Gastroesophageal sphincter (tissue), 4 donors: ENCODE measurements around the gene KCMF1. TPM values are rescaled to one million over a fixed set of nuclear protein-coding genes. Genes with fewer than 3 reads are reported as not detected.

Source experiments
- ATAC-seq: fragments of 150-250 bp; one replicate; pipeline ENCODE4 v1.9.1; 2016; ENCODE audit warnings: mild to moderate bottlenecking, moderate library complexity
- H3K27ac ChIP-seq, 4 donors: fragments of 200-600 bp; sonication (generic) in 3 of 4; 1 replicate in 3 of 4; 2 replicates in 1 of 4; pipeline ENCODE4 v1.5.1; 2016 to 2019
- H3K27me3 ChIP-seq: fragments of 200-600 bp; sonication (generic); one replicate; pipeline ENCODE4 v1.5.1; 2019
- H3K36me3 ChIP-seq, 2 donors: fragments of 200-600 bp; sonication (generic); one replicate each; pipeline ENCODE4 v1.5.1; 2019; ENCODE audit warnings: control low read depth in 1 of 2
- H3K4me1 ChIP-seq, 3 donors: fragments of 200-600 bp; sonication (generic); 1 replicate in 2 of 3; 2 replicates in 1 of 3; pipeline ENCODE4 v1.5.1; 2016 to 2019; ENCODE audit warnings: control low read depth in 2 of 3
- H3K4me3 ChIP-seq, 2 donors: fragments of 200-600 bp; sonication (generic); one replicate each; pipeline ENCODE4 v1.5.1; 2019; ENCODE audit warnings: mild to moderate bottlenecking in 1 of 2, moderate library complexity in 1 of 2
- H3K9me3 ChIP-seq, 3 donors: fragments of 200-600 bp; sonication (generic); one replicate each; pipeline ENCODE4 v1.5.1; 2017 to 2019; ENCODE audit warnings: control low read depth in 2 of 3
- EP300 ChIP-seq: sonication (generic); formaldehyde crosslinking; IDR thresholded peaks from one replicate; pipeline ENCODE4 v1.6.1; 2017; ENCODE audit warnings: antibody characterized with exemption, mild to moderate bottlenecking
- POLR2A ChIP-seq, 2 donors: fragments of 450-650 bp; IDR thresholded peaks; one replicate each; pipeline ENCODE4 v1.6.1; 2017; ENCODE audit warnings: antibody characterized with exemption in 2 of 2, mild to moderate bottlenecking in 2 of 2, moderate library complexity in 1 of 2
- POLR2AphosphoS5 ChIP-seq: sonication (generic); formaldehyde crosslinking; IDR thresholded peaks from one replicate; pipeline ENCODE4 v1.6.1; 2017; ENCODE audit warnings: antibody characterized with exemption
- WGBS, 2 donors: methylation state at CpG; one replicate each; pipeline ENCODE4 v1.1.5; 2018; ENCODE audit warnings: low coverage in 1 of 2; 5-methylcytosine and 5-hydroxymethylcytosine counted together
- total RNA-seq, 4 donors: library from RNA; depleted of rRNA; stranded (reverse); fragments of >200 nt; gene quantifications; one replicate each; pipeline ENCODE4 v1.1.0, GENCODE V29; 2016
- TF ChIP-seq, protein P1 (sequence below), 4 experiments: fragments of 200-600 bp in 2 of 4; fragments of 450-650 bp in 2 of 4; sonication (generic) in 1 of 4; IDR thresholded peaks; one replicate each; pipeline ENCODE4 v1.5.1; 2017 to 2019; ENCODE audit warnings: antibody characterized with exemption in 4 of 4, mild to moderate bottlenecking in 2 of 4, moderate library complexity in 2 of 4

KCMF1 gene
- total RNA-seq, 4 donors from 2014 or later, result 39.4 to 79.1 (median 68.1) TPM

- peaks cover 0 to 10% (median 0%) of the 10 kb centered on the region in 3 donors for H3K9me3 ChIP-seq
- H3K4me1 ChIP-seq, result no peaks in the 10 kb centered on the region
- ATAC-seq, result no peak
- no peaks in the 10 kb centered on the region for H3K36me3 ChIP-seq
- TF ChIP-seq POLR2A (IDR thresholded peaks at IDR 0.05) (no peak), POLR2AphosphoS5 (no peak), EP300 (no peak)
- TF ChIP-seq, protein P1, sequence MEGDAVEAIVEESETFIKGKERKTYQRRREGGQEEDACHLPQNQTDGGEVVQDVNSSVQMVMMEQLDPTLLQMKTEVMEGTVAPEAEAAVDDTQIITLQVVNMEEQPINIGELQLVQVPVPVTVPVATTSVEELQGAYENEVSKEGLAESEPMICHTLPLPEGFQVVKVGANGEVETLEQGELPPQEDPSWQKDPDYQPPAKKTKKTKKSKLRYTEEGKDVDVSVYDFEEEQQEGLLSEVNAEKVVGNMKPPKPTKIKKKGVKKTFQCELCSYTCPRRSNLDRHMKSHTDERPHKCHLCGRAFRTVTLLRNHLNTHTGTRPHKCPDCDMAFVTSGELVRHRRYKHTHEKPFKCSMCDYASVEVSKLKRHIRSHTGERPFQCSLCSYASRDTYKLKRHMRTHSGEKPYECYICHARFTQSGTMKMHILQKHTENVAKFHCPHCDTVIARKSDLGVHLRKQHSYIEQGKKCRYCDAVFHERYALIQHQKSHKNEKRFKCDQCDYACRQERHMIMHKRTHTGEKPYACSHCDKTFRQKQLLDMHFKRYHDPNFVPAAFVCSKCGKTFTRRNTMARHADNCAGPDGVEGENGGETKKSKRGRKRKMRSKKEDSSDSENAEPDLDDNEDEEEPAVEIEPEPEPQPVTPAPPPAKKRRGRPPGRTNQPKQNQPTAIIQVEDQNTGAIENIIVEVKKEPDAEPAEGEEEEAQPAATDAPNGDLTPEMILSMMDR (IDR thresholded peaks at IDR 0.05), result no peak
- H3K4me3 ChIP-seq, result no peak overlapping the region
- H3K27me3 ChIP-seq, result peaks cover 19% of the 10 kb centered on the region
- no peak overlapping the region for H3K27ac ChIP-seq
- WGBS, 2 donors, result 61 to 64% methylated on average over 2 to 3 of the region's 3 CpGs
Observed at GRCh38 chr2:85085563-85085962, 114.6 kb downstream of the KCMF1 start.

DNA sequence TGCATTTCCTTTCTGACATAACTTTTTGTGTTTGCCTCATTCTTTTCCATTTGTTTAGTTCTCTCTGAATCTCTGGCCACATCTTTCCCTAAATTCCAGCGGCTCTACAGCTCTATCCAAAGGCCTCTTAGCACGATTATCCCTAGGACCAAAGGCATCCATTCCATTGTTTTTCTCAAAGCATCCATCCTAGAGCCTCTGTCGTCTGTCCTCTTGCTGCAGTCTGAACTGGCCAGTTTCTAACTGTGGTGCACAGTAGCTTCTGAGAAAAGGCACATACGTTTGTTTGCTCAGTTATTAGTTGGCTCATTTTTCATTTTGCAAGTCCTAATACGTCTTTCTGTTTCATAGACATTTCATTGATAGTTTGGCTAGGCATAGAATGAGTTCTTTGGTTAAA, 116.6 kb downstream of the KCMF1 start:
- ATAC-seq, result no peak
- no peak overlapping the region for H3K4me3 ChIP-seq
- H3K27me3 ChIP-seq, result peaks cover 13% of the 10 kb centered on the region
- H3K36me3 ChIP-seq, result no peaks in the 10 kb centered on the region
- WGBS, 2 donors, result 83 to 88% methylated on average over 5 of the region's 5 CpGs
- TF ChIP-seq EP300 (no peak), POLR2A (IDR thresholded peaks at IDR 0.05) (no peak), POLR2AphosphoS5 (no peak)
- TF ChIP-seq, protein P1 (IDR thresholded peaks at IDR 0.05), result no peak
- H3K9me3 ChIP-seq, result peaks cover 0 to 3% (median 0%) of the 10 kb centered on the region in 3 donors
- H3K27ac ChIP-seq, result no peak overlapping the region
- H3K4me1 ChIP-seq, result no peaks in the 10 kb centered on the region

DNA sequence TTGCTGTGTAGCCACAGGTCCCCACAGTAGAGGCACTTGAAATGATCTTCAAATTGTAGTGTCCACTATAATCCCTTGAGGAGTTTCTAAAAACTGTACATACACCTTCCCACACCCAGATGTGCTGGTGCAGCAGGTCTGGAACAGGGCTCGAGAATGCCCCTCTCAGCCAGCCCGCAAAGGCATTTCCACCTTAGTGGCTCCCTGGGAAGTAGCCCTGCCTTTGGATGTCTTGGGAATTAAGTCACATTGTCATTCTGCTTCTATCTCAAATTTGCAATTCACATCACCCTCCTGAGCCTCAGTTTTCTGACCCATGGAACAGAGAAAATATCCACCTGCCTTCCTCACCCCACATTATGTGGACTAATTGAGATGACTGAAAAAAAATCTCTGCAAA, 118.0 kb downstream of the KCMF1 start:
- no peak for ATAC-seq
- H3K36me3 ChIP-seq, result no peaks in the 10 kb centered on the region
- 65 to 100% methylated on average over 2 of the region's 2 CpGs for WGBS, 2 donors
- H3K27me3 ChIP-seq, result peaks cover 10% of the 10 kb centered on the region
- no peak overlapping the region for H3K27ac ChIP-seq
- H3K4me1 ChIP-seq, result no peaks in the 10 kb centered on the region
- TF ChIP-seq, protein P1 (IDR thresholded peaks at IDR 0.05), result no peak
- TF ChIP-seq POLR2AphosphoS5 (no peak), POLR2A (IDR thresholded peaks at IDR 0.05) (no peak), EP300 (no peak)
- peaks cover 0 to 3% (median 0%) of the 10 kb centered on the region in 3 donors for H3K9me3 ChIP-seq
- H3K4me3 ChIP-seq, result no peak overlapping the region

- TF ChIP-seq EP300 (no peak), POLR2A (IDR thresholded peaks at IDR 0.05) (no peak), POLR2AphosphoS5 (no peak)
- TF ChIP-seq, protein P1 (IDR thresholded peaks at IDR 0.05), result no peak
- Histone ChIP-seq H3K27ac (no peak overlapping the region), H3K4me3 (no peak overlapping the region), H3K36me3 (no peaks in the 10 kb centered on the region), H3K27me3 (peaks cover 10% of the 10 kb centered on the region), H3K4me1 (no peaks in the 10 kb centered on the region), H3K9me3 (peaks cover 0 to 3% (median 0%) of the 10 kb centered on the region in 3 donors)
- no peak for ATAC-seq
- WGBS, 2 donors, result no CpG with 5 or more reads among the region's 6 CpGs
Observed at GRCh38 chr2:85089585-85089984, 118.6 kb downstream of the KCMF1 start.

DNA sequence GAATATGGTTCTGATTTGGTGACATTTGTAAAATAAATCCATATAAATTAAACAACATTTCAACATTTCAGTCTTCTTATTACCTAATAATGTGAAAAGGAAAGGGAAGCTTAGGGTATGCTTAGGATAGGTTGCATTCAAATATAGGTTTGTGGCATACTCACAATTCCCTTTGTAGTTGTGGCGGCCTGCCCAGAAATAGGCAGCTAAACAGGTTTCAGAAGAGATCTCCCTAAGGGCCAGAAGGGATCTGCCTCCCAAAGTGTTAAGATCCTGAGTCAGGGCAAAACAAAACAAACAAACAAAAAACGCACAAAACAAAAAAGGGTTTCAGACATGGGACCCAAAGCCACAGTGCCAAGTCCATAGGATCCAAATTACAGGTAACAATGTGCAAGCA, 120.9 kb downstream of the KCMF1 start:
- H3K36me3 ChIP-seq, result no peaks in the 10 kb centered on the region
- peaks cover 0 to 3% (median 0%) of the 10 kb centered on the region in 3 donors for H3K9me3 ChIP-seq
- TF ChIP-seq POLR2A (IDR thresholded peaks at IDR 0.05) (no peak), EP300 (no peak), POLR2AphosphoS5 (no peak)
- H3K27me3 ChIP-seq, result peaks cover 10% of the 10 kb centered on the region
- 83 to 100% methylated on average over 1 to 2 of the region's 2 CpGs for WGBS, 2 donors
- no peak for ATAC-seq
- no peak overlapping the region for H3K27ac ChIP-seq
- H3K4me1 ChIP-seq, result no peaks in the 10 kb centered on the region
- H3K4me3 ChIP-seq, result no peak overlapping the region
